Stimulated activated CD8-positive, alpha-beta memory T cell treated with anti-CD3 and anti-CD28 coated beads, Interleukin-4, amount 100 ng/mL, for 1 hour (primary cell): ENCODE data around the gene SRI.
"Not testable (repeated sequence)": the region's sequence is repeated elsewhere in the genome, so short reads cannot be mapped to it uniquely, and the experiment has no call there.

Experiments
- DNase-seq, 2 donors: peaks; one replicate each; pipeline ENCODE4 v3.0.0-alpha.2; 2020; ENCODE audit warnings: low read depth in 2 of 2, low spot score in 1 of 2

Gene SRI

GRCh38 chr7:88184848-88185304 lies 35.0 kb downstream of the SRI start:
- no peak for DNase-seq

GRCh38 chr7:88183051-88183450 lies 36.8 kb downstream of the SRI start:
- DNase-seq: no peak

- DNase-seq: no peak
Observed at GRCh38 chr7:88176190-88176589, 43.6 kb downstream of the SRI start.

- no peak for DNase-seq
Observed at GRCh38 chr7:88172842-88173241, 47.0 kb downstream of the SRI start.

- DNase-seq: no peak
Observed at GRCh38 chr7:88169717-88170320, 50.0 kb downstream of the SRI start.

GRCh38 chr7:88167721-88168120 lies 52.1 kb downstream of the SRI start:
- no peak for DNase-seq

GRCh38 chr7:88167223-88167622 lies 52.6 kb downstream of the SRI start:
- DNase-seq: no peak

GRCh38 chr7:88165697-88166096 lies 54.1 kb downstream of the SRI start:
- DNase-seq: no peak

GRCh38 chr7:88159741-88160140 lies 60.1 kb downstream of the SRI start:
- not testable (repeated sequence) for DNase-seq

GRCh38 chr7:88156356-88156755 lies 63.5 kb downstream of the SRI start:
- no peak for DNase-seq

GRCh38 chr7:88155756-88156155 lies 64.1 kb downstream of the SRI start:
- DNase-seq: no peak
